GM21786 (cell line): ENCODE data around the gene EYS.

Source experiments
- ATAC-seq: cut with Tn5 transposase; IDR thresholded peaks from one replicate; pipeline ENCODE4 v1.9.1; 2021; ENCODE audit not compliant: unreplicated experiment

The EYS gene

DNA sequence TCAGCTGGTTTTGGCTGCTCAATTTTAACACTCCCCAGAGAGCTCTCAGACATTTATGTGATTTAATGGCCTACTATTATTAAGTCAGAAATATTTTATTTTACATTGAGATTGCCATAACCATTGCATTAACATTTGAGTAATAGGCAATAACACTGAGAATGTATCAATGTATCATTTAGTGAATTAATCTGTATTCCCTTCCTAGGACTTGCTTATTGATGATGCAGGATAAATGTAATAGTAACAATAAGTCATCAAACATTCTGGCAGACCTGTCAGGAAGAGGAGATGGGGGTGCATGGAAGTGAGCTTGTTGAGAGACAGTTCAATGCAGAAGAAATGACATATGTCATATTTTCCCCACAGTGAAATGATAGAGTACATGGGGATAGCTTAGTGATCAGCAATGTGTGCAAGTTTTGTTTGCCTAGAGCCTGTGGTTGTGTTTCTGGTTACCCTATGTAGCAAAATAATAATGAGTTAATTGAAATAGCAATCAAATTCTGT is 458.9 kb downstream of the EYS start:
- ATAC-seq, result no peak

DNA sequence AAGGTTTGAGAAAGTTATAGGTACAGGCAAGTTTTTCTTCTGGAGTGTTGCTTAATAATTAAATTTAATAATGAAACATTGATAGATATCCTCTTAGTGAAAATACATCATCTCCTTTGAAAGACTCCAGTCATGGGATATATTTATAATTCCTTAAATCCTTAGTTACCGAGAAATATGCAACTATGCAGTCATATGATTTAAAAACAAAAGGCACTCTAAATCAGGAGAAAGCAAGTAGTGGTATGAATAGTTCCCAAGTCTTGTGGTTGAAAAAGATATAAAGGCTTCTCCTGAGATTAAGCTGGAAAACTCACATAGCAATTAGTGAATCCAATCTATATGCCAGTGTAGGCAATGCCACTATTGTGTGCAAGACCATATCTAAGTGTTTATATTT is 475.4 kb downstream of the EYS start:
- no peak for ATAC-seq

DNA sequence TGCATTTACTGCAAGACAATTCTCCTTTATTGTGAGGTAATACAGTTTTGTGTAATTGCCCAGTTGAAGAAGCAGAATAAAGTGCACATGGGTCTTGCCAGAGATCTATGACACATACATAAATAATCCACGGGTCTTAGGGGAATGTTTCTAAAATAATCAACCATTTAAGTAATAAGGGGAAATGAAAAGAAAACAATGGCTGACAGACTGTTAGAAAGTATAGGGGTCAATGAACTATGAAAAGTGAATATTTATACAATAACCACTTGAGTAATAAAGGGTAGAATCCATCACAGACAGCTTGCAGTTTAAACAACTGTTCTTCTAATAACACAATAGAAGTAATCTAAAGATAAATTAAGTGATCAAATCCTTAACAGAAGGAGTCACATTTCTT is 477.2 kb downstream of the EYS start:
- no peak for ATAC-seq

DNA sequence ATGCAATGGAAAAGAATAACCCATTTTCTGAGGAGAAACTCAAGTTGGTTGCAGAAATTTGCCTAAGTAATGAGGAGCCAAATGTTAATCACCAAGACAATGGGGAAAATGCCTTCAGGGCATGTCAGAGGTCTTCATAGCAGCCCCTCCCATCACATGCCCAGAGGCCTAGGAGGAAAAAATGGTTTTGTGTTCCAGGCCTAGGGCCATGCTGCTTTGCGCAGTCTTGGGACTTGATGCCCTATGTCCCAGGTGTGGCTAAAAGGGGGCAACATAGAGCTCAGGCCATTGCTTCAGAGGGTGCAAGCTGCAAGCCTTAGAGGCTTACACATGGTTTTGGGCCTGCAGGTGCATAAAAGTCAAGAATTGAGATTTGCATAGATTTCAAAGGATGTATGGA is 485.9 kb downstream of the EYS start:
- no peak for ATAC-seq

GRCh38 chr6:65202738-65203137 is 504.3 kb downstream of the EYS start:
- no peak for ATAC-seq

DNA sequence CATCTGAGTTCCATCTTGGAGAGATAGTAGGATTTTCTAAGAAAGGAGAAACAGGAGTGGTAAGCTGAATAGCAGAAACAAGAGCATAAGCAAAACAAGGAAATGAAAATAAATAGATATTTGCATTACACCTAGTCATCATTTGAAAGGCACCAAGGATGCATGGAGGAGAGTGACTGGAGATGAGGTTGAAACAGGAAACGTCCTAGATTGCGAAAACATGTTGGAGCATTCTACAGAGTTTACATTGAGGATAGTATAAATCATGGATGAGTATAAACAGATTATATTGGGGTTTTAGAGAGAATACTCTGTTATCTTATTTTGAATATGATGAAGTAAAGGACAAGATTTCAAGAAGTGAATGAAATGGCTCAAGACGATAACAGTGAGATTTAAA is 507.3 kb downstream of the EYS start:
- no peak for ATAC-seq

- no peak for ATAC-seq
Measured at GRCh38 chr6:65199121-65199520, 507.9 kb downstream of the EYS start.

DNA sequence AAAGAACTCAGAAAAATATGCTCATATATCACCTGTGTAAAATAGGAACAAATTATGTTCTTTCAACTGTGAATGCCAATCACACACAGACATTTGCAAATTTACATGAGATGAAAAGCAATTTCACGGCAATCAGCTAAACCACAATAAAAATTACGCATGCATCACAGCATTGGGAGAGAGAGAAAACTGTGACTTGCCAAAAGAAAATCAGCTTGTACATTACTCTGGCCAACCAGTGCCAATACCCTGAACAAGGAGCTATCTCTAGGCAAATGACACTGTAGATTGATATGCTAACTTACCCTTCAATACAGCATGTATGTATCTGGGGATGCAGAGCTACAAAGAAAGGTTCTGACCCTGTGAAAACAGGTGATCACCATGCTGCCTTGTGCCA is 515.6 kb downstream of the EYS start:
- no peak for ATAC-seq

- ATAC-seq, result no peak
Measured at GRCh38 chr6:65189236-65189881, 517.7 kb downstream of the EYS start.

DNA sequence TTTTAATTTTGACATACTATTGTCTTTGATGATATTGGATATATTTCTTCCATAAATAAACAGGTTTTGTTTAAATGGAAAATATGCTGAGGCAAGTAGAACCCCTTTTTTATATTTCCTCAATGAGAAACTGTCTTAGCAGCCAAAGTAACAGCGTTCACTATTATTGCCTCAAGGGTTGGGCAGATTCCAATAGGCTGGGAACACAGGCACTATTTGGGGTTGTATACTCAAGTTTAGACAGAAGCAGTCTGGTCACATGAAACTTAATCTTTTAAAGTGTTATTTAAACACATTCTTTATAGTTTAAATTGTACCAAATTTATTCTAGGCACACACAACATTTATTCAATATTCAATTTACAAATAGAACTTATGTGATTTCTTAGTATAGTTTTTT is 520.2 kb downstream of the EYS start:
- ATAC-seq, result no peak

DNA sequence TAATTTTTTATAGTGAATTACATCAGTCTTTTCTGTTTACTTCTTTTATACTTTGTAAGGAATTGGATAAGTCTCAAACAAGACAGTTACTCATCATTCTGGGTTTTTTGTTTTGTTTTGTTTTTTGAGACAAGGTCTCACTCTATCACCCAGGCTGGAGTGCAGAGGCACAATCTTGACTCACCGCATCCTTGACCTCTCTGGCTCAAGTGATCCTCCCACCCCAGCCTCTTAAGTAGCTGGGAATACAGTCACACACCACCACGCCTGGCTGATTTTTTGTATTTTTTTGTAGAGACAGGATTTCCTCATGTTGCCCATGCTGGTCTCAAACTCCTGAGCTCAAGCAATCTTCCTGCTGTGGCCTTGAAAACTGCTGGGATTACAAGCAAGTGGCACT is 524.3 kb downstream of the EYS start:
- no peak for ATAC-seq

DNA sequence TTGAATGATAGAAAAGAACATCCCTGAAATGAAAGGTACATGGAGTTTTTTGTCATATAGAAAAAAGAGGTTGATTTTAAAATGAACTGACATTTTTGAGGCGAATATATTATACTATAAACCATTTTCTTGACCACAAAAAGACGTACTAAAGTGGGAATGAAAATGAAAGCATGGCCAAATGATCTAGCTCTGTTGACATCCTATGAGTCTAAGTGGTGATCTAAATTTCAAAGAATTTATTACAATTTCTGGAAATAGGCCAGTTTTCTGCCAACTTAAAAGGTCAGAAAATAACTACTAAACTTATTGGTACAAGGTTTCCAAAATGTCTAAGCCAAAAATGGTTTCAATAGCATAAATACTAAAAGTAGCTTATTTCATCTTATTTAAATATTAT is 536.8 kb downstream of the EYS start:
- ATAC-seq, result no peak

GRCh38 chr6:65161661-65162060 is 545.4 kb downstream of the EYS start:
- no peak for ATAC-seq

GRCh38 chr6:65157025-65157424 is 550.0 kb downstream of the EYS start:
- no peak for ATAC-seq

DNA sequence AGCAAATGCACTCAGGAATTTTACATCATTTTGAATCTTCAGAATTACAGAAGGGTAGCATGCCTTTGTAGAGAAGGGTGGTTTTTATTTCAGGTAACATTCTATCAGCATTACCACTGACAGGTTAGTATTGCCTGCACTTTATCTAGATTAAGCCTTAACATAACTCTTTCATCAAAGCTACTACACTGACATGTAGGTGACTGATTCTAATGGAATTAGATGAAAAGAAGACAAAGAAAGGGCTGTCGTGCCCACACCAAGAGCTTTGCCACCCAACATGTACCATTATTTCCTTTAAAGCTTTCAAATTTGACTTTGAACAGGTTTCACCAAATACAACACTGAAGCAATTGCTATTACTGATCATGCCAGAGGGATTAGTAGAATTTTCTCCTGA is 551.9 kb downstream of the EYS start:
- no peak for ATAC-seq

- ATAC-seq, result no peak
Measured at GRCh38 chr6:65149841-65150240, 557.2 kb downstream of the EYS start.

DNA sequence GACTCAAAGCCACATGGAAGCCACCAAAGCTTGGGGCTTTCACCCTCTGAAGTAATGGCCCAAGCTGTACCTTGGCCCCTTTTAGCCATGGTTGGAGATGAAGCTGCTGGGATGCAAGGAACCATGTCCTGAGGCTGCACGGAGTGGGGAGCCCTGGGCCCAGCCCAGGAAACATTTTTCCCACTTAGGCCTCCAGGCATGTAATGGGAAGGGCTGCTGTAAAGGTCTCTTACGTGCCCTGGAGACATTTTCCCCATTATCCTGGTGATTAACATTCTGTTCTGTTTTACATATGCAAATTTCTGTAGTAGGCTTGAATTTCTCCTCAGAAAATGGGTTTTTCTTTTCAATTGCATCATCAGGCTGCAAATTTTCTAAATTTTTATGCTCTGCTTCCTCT is 558.2 kb downstream of the EYS start:
- no peak for ATAC-seq

GRCh38 chr6:65135567-65135966 is 571.5 kb downstream of the EYS start:
- ATAC-seq, result no peak

DNA sequence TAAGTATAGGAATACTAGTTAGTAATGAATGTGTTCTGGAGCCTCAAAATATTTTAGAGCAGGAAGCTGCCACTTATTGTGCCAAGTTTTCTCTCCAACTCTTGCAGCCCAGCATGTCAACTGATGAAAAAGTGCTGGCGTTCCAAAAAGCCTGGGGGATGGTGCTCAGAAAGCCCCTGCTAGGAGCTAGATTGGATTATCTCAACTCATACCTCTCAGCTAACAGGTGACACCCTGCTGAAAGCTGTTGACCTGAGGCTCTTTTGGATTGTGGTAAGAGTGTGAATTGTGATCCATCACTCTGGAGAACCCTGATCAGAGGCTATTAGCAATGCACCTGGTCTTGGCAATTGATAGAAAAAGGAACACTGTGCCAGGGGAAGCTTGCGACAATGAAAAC is 580.4 kb downstream of the EYS start:
- ATAC-seq, result no peak

DNA sequence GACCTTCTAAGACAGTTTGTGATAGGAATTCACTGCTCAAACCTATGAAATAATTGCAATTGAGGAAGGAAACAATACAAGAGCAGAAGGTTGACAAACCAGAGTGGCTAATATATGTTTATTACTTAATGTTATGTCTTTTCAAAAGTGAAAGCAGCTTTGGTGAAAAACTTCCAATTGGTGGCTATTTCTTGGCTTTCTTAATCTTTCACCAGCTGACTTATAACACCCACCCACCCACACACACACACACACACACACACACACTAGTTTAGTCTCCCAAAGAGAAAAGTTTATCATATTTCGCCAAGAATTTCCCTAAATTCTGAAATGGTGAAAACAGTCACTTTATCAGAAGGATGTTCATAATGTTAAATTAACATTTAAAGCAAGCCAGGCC is 583.5 kb downstream of the EYS start:
- no peak for ATAC-seq

DNA sequence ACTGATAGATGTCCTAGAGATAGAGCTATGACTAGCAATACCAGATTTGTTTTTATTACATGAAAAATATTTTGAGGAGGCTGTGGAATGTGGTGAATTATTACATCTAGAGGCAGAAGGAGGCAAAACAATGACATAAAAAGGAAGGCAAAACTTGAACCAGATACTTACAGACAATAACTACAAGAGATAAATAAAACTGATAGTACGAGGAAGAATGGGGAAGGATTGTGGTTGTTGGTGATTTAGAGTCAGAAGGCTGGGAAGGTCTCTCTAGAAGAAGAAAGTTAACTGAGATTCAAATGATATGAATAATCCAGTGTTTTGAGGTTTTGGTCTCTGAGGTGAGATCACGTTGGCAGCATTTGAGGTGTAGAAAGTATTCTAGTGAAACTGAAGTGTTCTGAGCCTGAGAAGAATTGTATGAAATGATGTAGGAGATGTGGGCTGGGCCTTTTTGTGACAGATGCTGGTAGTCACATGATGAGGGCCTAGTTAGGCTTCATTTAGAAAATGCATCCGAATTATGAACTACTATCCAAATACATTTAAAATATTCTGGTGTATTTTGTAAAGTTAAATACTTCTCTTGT is 589.1 kb downstream of the EYS start:
- ATAC-seq, result peak; percentile 56

DNA sequence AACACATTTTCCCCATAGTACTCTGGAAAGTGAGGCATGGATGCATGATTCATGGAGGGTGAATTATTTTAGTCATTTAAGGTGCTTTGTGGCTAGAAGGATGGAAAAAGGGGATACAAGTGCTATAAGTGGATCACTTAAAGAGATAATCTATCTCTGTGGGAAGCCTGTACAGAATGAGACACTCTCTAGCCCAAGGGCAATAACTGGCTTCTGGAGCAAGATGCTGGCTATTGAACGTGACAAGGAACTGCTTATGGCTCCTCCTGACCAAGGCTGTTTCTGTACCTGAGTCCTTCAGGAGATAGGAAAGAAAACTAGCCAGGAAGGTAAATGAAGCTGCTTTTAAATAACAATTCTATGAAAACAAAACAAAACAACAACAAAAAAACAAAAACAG is 590.7 kb downstream of the EYS start:
- no peak for ATAC-seq

GRCh38 chr6:65113581-65113980 is 593.4 kb downstream of the EYS start:
- ATAC-seq, result no peak
